B cell (primary cell): ENCODE measurements around the gene JSRP1.

Experiments
- CTCF ChIP-seq: fragments of 200-600 bp; IDR thresholded peaks from one replicate; pipeline ENCODE4 v1.8.0; 2022; ENCODE audit warnings: antibody characterized with exemption, mild to moderate bottlenecking
- EZH2 ChIP-seq: IDR thresholded peaks from 2 replicates; pipeline ENCODE4 v1.6.1; 2012; ENCODE audit warnings: borderline replicate concordance, low read depth, mild to moderate bottlenecking, moderate library complexity, low read length; ENCODE audit not compliant: insufficient read depth, poor library complexity, severe bottlenecking

GRCh38 chr19:2274185-2274711 lies 18.0 kb upstream of the JSRP1 start:
- no peak for TF ChIP-seq CTCF
- no peak for TF ChIP-seq EZH2
